GM18507 (cell line): Measurements from ENCODE around the gene NUDT4B.
"Not testable (repeated sequence)": the region's sequence is repeated elsewhere in the genome, so short reads cannot be mapped to it uniquely, and the experiment has no call there.

Experiments
- DNase-seq: peaks from one replicate; pipeline ENCODE4 v3.0.0; 2011; ENCODE audit warnings: low read depth; ENCODE audit not compliant: insufficient read length; ENCODE audit errors: extremely low spot score
- FAIRE-seq: peaks from 2 replicates; lab custom pipeline; 2011; peaks lifted over from hg19 to GRCh38; lab: Jason Lieb, UNC

The NUDT4B gene

DNA sequence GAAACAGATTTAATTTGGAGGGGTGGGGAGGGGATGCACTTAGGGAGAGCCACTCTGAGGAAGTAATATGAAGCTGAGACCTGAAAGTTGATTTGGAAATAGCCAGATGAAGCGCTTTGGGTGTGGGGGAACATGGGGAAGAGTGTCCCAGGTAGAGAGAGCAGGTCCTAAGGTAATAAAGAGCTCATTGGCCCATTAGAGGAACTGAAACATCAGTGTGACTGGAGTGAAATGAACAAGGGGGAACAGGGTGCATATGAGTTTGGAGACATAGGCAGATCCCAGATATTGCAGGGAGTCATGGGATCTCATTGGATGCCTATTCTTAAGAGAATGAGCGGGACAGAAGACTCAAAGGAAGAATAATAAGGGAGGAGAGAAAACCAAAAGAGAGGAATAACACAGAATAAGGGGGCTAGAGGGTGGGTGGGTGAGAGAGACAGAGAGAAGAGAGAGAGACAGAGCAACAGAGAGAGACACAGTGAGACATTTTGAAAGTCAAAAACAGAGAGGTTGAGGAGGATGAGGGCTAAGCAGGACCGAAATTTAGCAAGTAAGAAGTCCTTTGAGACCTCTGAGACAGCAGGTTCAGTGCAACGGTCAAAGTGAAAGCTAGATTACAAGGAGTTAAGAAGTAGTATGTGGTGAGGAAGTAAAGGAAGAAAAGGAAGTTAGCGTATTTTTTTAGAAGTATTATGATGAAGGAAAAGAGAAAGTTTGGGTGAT is 14.8 kb upstream of the NUDT4B start:
- not testable (repeated sequence) for DNase-seq
- peak; percentile 96 for FAIRE-seq

DNA sequence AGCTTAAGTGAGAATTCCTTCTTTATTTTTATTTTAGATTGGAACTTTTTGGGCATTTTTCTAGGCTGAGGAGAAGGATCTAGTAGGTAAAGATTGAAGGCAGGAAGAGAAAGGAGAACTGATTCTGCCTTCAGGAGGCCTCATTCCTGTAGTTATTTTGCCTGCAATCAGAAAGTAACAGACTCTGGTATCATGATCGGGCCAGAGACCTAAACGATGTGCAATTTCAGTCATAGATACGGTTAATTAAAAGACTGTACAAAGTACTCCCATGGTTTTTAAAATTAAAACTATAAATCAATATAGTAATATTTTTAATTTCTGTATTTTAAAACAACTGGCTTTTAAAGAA is 14.3 kb upstream of the NUDT4B start:
- not testable (repeated sequence) for FAIRE-seq, DNase-seq

DNA sequence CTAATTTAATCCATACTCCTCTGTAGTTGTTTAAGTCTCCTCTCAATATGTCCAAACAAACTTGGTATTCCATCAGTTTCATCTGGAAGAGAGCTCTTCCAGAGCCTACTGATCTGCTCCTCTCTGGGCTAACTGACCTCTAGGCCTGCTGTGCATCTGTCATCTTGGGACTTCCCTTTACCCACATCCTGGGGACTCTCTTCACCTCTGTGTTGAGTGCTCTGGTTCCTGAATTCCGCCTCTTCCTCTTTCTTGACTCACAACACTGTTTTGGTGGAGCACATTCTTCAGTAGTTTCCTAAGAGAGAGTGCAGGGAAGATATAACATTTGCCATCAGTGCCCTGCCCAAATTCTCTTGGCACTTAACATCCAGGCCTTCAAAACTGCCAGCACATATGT is 13.0 kb upstream of the NUDT4B start:
- not testable (repeated sequence) for DNase-seq
- FAIRE-seq, result peak; percentile 93

DNA sequence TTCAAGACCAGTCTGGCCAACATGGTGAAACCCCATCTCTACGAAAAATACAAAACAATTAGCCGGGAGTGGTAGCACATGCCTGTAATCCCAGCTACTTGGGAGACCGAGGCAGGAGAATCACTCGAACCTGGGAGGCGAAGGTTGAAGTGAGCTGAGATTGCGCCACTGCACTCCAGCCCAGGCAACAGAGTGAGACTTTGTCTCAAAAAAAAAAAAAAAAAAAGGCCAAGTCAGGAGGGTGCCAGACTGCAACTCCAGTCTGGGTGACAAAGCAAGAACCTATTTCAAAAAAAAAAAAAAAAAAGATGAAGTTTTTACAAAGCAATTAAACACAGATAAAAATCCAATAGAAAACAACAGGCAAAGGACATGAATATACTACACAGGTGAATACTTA is 9.9 kb upstream of the NUDT4B start:
- DNase-seq, FAIRE-seq: not testable (repeated sequence)

DNA sequence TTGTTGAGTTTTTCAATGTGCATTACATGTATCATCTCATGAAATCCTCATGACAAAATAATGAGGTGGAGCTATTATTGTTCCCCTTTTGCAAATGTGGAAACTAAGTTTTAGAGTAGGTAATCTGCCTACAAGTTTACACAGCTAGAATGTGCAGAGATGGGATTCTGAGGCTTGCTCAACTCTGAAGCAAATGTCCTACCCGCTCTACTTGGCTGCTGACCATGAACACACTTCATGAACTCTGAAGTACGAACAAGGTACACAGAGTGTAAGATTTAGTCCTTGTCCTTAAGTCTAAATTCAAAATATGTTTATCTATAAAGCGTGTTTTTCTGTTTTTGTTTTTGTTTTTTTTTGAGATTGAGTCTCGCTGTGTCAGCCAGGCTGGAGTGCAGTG is 5.4 kb upstream of the NUDT4B start:
- DNase-seq, FAIRE-seq: not testable (repeated sequence)

DNA sequence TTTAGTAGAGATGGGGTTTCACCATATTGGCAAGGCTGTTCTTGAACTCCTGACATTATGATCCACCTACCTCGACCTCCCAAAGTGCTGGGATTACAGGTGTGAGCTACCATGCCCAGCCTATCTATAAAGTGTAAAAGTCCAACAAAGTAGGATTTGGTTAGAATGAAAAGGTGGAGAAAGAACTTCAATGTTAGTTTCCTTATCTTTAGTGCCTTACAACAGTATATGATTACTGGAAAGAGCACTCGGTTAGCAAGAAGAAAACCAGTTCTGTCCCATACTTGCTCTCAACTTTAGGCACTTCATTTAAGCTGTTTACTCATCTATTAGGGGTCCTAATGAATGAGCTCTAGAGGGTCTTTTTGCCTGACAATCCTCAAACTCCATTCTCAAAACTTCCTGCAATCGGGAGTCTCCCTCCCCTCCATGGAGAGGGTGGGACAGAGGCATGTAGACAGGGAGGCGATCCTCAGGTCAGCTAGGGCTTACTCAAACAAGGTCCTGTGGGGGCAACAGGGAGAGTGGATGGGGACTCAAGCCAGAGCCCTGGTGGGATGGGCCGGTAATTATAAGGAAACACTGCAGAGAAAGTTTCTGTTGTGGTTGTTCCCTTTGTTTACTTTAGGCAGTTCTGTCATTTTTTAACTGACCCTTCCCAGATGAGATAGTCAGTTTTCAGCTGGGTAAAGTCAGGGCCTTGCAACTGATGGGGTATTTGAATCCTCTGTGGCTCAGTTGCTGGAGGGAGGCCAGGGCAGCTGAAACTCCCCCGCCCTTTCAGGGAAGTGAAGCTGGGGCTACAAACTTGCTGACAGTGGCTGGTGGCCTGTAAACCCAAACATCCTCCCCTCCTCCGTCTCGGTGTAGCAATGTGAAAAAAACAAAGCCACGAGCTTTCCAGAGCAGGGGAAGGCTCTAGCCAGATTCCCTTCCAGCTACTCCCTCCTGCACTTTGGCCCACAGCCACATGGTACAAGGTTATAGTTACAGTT is 4.6 kb upstream of the NUDT4B start:
- not testable (repeated sequence) for FAIRE-seq

DNA sequence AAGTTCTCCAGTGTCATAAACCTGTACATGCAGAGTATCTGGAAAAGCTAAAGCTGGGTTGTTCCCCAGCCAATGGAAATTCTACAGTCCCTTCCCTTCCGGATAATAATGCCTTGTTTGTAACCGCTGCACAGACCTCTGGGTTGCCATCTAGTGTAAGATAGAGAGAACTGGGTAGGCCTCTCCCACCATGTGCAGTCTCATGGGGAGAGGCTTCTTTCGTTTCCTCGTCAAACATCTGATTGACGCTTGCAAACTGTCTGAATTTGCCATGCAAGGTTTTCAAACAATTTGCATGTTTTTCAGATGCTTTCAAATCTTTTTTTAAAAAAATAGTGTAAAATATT is 734 bp downstream of the NUDT4B start:
- FAIRE-seq, result peak; percentile 87

More for the DNA sequence above, 4.6 kb upstream of the NUDT4B start:
- not testable (repeated sequence) for DNase-seq

DNA sequence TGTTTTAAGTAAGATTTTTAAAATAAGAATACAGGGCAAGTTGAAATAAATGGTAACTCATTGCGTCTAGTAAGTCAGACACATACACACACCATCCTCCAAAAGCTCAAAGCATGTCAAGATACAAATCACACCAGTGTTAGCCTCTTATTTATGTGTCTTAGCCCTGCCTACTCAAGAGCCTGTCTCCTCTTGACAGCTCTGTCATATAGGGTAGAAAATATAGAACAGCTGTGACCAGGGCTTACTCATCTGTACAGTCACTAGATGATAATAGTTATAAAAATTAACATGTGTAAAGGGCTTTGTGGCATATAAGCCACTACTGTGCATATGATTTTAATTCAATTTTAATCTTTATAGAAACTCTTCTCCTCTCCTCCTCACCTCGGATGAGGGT is 7.7 kb downstream of the NUDT4B start:
- not testable (repeated sequence) for DNase-seq

More for the DNA sequence above, 734 bp downstream of the NUDT4B start:
- not testable (repeated sequence) for DNase-seq

DNA sequence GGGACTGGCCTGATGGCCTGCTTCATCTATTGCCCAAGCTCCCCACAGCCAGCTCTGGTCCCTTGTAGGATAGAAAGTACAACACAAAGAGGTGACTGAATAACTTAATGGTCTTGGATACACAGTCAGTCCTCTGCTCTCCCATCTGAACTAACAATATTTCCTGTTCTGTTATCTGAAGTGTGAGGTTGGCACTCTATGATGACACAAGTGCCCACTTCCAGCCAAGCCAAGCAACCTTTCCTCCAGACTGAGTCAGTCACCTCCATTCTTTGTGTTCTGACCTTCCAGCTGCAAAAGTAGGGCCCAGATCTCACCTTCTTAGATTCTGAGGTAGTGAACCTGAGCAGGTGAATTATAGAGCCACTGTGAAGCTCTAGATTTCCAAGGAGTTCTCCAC is 8.9 kb downstream of the NUDT4B start:
- not testable (repeated sequence) for DNase-seq, FAIRE-seq

More for the DNA sequence above, 7.7 kb downstream of the NUDT4B start:
- not testable (repeated sequence) for FAIRE-seq

DNA sequence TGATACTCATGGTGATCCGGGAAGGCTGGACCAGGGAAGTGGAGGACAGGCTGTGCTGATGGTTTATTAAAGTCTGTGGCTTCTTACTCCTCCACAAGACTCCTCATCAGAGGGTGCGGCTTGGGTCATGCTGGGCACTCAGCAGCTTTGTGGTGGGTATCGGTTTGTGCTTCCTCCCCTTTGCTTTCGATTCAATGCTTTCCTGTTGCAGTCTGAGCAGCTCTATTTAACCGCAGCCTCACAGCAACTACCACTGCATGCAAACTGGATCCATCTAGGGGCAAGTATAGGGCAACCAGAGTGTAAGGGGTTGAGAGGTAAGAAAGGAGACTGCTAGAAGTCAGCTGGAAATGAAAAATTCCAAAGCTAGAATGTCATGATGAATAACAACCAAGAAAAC is 9.8 kb downstream of the NUDT4B start:
- DNase-seq, result not testable (repeated sequence)
- FAIRE-seq, result peak; percentile 94

DNA sequence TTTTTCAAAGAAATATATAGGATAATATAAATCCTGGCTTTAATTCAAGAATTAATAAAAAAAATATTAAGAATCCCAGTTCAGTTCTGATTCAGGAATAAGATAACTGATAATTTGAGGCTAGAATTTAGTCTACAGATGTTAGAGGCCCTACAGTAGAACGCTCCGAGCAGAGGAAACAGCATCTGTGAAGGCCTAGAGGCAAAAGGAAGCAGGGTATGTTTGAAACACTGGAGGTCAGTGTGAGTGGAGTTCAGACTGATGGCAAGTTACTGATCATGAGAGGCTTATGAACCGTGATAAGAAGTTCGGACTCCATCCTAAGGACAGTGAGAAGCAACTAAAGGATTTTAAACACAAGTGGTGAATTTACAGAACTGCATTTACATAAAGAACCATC is 10.4 kb downstream of the NUDT4B start:
- DNase-seq, result not testable (repeated sequence)
- FAIRE-seq, result peak; percentile 35

DNA sequence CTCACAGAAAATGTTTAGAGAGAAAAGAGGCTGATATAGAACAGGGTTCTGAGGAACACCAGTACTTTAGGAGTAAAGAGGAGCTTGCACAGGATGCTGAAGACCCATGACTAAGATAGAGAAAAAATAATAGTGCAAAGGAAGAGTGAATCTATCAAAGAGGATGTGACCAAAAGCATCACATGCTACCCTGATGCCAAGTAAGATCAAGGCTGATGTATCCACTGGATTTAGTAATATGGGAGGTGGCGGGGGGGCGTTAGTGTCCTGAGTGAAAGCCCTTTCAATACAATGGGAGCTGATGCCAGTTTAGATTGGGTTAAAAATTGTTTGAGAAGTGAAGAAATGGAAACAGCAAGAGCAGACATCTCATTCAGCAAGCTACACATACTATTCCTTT is 11.2 kb downstream of the NUDT4B start:
- not testable (repeated sequence) for FAIRE-seq, DNase-seq

DNA sequence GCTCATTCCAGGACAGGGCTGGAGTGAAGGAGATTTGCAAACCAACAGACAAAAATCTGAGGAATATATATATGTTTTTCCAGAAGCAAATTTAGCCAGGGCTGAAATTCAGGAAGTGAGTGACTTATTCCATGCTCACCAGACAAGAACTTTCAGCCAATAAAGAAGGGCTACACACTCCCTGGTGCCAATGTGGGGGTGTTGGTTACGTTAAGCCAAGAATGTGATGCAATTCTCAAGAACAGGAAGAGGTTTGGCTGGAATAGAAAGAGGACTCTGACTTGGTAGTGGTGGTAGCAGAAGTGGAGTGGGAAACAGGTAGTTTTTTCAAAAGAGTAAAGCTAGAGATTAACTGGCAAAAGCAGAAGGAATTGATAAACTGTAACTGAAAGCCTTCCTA is 11.6 kb downstream of the NUDT4B start:
- not testable (repeated sequence) for FAIRE-seq, DNase-seq

DNA sequence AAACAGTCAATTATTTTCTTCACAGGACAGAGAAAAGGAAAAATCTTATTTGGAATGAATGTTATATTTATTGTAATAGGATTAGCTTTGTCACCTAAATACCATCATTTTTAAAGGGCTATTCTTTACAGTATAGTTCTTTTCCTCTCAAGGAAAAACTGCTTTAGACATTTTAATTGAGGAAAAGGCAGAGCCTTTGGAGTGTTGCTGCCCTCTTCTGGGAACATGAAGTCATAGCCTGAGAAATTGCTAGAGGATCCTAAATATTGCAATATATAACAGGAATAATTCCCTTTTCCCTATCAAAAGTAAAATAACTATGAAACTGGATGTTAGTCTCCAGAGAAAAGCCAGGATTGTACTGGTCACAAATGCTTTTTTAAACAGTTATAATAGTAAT is 12.8 kb downstream of the NUDT4B start:
- DNase-seq, result not testable (repeated sequence)
- peak; percentile 46 for FAIRE-seq

DNA sequence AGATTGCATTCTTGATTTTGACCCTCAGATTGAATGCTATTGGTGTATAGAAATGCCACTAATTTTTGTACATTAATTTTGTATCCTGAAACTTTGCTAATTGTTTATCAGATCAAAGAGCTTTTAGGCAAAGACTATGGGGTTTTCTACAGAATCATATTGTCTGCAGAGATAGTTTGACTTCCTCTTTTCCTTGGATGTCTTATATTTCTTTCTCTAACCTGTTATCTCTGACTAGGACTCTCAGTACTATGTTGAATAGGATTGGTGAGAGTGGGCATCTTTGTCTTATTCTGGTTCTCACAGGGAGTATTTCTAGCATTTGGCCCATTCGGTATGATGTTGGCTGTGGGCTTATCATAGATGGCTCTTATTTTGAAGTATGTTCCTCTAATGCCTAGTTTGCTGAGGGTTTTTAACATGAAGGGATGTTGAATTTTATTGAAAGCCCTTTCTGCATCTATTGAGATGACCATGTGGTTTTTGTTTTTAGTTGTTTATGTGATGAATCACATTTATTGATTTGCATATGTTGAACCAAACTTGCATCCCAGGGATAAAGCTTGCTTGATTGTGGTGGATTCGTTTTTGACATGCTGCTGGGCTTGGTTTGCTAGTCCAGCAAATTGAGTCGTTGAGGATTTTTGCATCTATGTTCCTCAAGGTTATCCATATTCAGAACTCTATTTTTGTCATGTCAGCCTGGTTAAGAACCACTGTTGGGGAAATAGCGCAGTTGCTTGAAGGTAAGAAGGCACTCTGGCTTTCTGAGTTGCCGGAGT is 16.9 kb downstream of the NUDT4B start:
- DNase-seq, FAIRE-seq: not testable (repeated sequence)

DNA sequence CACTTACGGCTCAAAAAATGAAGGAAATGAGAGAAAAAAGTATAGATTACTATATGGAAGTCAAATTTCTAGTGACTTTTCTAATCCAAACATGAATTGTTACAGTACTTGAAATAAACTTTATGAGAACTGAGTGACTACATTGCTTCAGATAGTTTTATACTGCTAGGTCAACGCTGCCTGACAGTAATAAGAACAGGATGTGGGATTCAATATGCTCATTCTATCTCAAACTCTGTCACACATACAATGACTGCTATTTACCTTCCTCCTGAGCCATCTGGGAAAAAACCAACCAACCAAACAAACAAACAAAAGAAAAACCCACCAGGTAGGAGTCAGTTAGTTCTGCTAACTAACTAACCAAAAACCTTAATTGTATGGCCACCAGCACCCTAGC is 20.0 kb downstream of the NUDT4B start:
- not testable (repeated sequence) for FAIRE-seq, DNase-seq

DNA sequence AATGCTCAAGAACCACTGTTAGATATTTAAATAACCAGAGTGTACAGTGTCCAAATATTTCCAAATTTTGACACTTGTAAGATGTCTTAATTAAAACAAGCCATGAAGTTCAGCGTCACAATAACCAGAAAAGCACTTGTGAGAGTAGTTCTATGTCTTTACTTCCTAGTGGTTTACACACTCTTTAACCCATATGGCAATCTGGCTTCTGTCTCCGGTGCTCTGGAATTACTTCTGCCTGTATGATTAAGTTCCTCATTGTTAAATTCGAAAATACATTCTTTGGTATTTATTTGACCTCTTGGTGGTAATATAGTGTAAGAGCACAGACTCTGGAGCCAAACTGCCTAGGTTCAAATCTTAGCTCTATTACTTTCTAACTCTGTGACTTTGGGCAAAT is 20.9 kb downstream of the NUDT4B start:
- not testable (repeated sequence) for DNase-seq, FAIRE-seq

DNA sequence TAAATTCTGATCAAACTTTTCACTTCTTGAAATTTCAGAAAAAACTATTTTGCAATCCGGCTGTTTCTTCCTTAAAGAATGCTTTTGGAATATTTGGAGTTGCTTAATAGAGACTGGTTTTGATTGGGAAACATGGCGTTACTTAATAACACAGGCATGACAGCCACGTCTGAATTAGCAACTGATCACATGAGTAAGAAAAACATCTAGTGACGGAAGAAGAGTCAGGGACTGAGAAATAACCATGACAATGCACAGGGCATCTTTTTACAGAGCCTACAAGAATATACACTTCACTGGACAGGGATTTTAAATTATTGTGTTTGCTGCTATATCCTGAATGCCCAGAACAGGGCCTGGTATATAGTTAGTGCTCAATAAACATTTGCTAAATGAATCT is 25.1 kb downstream of the NUDT4B start:
- not testable (repeated sequence) for FAIRE-seq, DNase-seq

DNA sequence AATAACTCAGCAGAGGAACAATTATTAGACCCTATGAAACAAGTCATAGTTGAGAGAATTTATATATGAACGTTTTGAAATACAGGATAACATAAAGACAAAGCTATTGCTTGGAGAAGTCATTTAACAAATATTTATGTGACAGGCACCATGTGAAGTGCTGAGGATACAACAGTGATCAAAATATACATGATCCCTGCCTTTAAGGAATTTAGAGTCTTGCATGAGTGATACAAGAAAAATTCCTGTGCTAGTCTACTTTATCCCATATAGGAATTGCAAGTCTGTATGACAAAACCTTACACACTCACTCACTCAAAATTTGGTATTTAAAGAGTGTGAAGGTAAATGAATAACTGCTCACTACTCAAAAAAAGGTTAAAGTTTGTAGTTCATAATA is 25.5 kb downstream of the NUDT4B start:
- not testable (repeated sequence) for DNase-seq, FAIRE-seq
